ENCODE measurements around the gene TNNI2.
"Not testable (repeated sequence)": the region's sequence is repeated elsewhere in the genome, so short reads cannot be mapped to it uniquely, and the experiment has no call there.

TNNI2 gene

DNA sequence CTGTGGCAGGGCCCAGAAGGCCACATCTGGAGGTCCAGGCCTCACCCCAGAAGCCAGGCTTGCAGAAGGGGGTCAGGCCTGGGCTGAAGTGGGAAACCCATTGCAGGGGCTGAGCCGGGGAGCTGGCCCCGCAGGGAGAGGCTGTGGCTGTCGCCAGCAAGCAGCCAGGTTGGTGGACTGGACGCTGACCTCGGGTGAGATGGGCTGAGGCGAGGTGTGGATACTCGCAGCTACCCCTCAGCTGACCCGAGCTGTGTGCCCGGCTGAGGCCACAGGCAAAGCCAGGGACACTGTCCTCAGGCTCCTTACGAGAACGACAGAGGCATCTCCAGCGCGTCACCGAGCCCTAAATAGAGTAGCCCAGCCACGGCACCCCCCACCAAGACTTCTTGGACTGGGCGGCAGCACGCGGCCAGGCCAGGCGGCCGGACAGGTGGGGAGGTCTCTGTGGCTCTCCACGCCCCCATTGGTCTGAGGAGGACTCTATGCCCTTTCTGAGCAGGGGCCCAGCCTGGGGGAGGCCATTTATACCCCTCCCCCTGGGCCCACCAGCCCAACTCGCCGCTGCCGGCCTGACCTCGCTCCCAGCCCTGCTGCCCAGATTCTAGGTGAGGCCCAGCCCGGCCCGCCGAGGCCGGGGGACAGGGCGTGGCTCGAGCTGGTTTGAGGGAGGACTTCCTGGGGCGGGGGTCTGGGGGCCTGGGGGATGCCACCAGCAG, at the start of gene TNNI2:
Gene TNNI2, plus strand, starts transcription at position 556 of the 719 bp plus-strand sequence. CDS start 716 bp downstream, outside the sequence.
- no peak for DNase-seq

DNA sequence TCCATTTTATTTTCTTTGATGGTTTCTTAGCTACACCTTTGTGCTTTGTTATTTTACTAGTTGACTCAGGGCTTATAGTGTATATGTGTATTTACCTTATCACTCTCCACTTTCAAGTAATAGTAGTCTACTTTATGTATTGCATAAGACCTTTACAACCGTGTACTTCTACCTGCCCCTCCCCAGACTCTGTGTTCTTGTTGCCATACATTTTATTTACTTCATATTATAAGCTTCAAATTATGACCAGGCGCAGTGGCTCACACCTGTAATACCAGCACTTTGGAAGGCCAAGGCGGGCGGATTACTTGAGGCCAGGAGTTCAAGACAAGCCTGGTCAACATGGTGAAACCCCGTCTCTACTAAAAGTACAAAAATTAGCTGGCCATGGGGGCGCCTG, 46.9 kb upstream of the TNNI2 start:
- no peak for DNase-seq

DNA sequence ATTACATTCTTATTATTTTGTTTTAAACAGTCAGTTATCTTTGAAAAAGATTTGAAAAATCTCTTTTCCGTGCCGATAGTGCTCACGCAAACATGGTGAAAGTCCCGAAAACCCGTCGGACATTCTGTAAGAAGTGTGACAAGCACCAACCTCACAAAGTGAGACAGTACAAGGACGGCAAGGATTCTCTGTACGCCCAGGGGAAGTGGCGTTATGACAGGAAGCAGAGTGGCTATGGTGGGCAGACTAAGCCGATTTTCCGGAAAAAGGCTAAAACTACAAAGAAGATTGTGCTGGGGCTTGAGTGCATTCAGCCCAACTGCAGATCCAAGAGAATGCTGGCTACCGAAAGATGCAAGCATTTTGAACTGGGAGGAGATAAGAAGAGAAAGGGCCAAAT, 46.3 kb upstream of the TNNI2 start:
- no peak for DNase-seq

DNA sequence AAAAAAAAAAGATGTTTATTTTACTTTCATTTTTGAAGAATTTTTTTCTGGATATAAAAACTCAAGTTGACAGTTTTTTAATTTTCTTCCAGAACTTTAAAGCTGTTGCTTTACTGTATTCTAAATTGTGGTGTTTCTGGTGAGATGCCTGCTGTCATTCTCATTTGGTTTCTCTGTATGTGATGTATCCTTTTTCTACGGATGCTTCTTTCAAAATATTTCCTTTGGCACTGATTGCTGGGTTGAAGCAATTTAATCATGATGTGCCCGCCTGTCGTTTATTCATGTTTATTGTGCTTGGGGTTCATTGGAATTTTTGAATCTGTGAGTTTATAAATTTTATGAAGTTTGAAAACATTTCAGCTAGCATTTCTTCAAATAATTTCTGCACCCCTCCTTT, 45.7 kb upstream of the TNNI2 start:
- no peak for DNase-seq

DNA sequence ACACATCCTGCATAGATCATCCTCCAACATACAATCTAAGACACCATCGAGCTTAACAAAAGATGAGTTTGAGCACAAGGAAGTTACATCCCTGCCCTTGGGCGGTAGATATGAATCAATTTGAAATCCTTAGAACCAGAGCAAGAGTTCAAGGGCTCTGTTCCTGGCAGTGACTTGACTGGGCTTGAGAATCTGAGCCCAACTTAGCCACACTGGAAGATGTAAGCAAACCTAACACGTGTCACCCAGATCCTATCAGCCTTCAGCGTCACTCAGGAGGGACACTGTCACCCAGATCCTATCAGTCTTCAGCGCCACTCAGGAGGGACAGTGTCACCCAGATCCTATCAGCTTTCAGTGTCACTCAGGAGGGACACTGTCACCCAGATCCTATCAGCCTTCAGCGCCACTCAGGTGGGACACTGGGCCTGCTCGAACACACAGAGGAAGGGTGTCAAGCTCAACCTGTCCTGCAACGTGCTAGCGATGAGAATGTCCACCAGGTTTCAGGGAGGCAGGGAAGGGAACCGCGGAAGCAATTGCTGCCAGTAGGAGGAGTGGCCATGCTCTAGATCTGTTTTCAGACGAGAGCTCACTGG, 42.3 kb upstream of the TNNI2 start:
- DNase-seq = no peak

DNA sequence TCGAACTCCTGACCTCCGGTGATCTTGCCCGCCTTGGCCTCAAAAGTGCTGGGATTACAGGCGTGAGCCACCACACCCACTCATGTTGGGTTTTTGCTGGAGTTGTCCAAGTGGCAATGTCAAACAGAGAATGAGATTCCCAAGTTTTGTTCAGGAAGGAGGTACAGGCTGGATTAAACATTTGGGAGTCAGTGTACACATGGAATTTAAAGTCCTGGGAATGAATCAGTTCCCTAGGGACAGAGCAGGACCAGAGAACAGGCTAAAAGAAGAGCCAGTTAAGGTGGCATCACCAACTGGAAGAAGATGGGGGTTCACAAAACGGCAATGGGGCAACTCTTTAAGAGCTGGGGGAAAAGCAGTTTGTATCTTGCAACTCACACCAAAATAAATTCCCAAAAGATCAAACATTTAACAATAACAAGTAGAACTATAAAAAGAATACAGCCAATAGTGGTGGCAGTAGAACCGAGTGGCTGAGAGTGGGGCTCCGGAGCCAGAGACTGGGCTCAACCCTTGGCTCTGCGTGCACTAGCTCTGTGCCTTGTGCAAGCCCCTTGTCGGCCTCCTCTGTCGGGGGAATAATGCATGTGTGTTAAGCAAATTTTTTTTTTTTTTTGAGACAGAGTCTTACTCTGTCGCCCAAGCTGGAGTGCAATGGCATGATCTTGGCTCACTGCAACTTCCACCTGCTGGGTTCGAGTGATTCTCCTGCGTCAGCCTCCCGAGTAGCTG, 41.2 kb upstream of the TNNI2 start:
- no peak for DNase-seq

DNA sequence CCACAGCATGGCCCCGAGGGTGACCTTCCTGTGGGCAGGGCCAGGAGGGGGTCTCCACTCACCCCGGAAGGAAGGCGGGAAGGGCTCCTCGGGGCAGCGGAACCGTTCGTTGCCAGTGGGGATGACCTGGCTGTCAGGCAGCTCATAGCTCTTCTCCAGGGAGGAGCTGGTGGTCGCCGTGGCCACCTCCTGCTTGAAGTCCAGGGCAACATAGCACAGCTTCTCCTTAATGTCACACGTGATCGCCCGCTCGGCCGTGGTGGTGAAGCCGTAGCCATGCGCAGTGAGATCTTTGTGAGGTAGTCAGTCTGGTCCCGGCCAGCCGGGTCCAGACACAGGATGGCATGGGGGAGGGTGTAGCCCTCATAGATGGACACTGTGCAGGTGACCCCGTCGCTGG, 35.5 kb upstream of the TNNI2 start:
- DNase-seq = no peak

DNA sequence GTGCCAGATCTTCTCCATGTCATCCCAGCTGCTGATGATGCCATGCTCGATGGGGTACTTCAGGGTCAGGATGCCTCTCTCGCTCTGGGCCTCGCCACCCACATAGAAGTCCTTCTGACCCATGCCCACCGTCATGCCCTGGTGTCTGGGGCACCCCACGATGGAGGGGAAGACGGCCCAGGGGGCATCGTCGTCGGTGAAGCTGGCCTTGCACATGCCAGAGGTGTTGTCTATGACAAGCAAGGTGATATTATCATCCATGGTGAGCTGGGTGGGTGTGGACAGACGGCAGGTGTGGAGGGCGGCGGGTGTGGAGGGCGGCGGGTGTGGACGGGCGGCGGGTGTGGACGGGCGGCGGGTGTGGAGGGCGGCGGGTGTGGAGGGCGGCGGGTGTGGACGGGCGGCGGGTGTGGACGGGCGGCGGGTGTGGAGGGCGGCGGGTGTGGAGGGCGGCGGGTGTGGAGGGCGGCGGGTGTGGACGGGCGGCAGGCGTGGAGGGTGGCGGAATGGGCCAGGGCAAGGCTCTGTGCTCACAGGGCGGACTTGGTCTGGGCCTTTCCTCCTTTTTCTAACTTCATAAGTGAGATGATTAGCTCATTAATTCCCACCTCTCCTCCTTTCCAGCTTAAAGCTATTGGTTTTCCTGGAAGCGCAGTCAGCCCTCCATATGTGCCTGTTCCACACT, 34.8 kb upstream of the TNNI2 start:
- not testable (repeated sequence) for DNase-seq

DNA sequence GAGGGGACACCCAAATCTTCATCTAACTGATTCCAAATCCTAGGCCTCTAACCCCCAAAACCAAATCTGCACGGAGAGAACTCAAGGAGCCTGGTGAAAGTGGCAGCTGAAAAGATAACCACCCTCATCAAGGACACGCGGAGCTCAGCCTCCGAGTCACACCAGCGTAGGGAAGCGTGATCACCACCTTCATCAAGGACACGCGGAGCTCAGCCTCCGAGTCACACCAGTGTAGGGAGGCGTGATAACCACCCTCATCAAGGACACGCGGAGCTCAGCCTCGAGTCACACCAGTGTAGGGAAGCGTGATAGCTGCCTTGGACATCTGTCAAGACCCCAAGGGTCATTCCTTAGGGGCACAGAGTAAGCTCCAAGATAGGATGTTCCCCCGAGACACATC, 33.3 kb upstream of the TNNI2 start:
- no peak for DNase-seq

DNA sequence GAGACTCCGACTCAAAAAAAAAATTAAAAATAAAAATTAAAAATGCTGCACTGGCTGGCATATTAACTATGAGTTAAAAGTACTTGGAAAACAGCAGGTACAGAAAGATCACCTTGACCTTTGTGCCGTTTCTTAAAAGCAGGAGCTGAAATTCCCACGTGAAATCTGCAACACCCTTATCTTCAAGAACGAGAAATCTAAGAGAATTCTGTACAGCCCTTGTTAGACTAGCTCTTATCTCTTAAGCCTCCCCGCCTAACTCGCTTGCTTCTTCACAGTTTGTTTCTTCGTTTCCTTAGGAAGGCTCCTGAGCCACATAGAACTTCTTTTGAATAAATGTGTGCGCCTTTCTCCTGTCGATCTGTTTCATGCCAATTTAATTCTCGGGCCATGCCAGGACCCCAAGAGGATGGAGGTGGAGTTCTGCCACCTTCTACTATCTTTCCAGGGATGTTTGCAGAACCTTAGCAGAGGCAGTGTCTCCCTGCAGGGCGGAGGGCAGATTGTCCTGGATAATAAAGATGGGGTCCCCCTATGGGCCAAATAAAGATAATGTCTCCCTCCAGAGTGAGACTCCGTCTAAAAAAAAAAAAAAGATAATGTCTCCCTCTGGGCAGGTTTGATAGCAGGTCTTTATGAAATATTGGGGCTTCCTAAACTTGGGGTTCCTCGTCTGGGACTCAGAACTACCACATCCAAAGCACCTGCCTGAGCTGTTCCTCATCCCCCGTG, 31.4 kb upstream of the TNNI2 start:
- no peak for DNase-seq

DNA sequence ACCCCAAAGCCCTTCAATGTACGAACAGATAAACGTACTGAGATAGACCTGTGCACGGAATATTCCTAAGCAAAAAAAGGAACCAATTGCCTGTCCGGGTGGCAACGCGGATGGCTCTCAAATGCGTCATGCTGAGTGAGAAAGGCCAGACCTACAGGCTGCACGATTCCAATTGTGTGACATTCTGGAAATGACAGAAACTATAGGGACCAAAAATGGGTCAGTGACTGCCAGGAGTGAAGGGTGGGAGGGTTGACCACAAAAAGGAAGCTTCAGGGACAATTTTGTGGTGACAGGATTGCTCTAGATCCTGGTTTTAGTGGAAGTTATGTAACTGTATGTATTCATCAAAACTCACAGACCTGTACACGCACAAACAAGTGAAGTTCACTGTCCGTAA, 28.0 kb upstream of the TNNI2 start:
- no peak for DNase-seq

DNA sequence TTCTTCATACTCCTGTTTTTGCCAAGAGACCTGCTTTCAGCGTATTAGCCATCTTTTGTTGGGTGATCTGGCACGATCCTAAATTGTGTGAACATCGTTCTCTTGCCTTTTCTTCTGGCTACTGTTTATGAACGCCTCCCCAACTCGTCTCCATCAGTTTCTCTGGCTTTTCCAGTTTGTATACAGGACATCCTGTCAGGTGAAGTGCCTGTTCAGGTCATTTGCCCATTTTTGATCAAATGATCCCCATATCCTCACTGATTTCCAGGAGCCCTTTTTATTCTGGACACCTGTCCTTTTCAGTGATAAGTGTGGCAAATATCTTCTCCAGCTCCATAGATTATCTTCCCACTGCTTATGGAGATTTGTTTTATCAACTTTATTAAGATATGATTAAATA, 26.5 kb upstream of the TNNI2 start:
- no peak for DNase-seq

DNA sequence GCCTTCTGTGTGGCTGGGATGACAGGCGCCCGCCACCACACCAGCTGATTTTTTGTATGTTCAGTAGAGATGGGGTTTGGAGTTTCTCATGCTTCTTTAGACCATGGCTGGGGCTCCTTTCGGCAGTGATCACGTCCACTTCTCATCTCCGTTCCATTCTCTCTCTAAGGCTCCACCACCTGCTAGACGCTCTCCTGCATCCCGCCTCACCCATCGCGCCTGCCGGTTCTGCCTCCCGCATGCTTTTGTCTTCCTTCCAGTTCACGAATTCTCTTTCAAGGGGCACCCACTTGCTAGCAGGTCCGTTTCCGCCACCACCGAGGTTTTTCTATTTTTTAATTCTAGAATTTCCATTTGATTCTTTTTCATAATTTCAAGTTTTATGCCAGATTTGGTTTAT, 26.0 kb upstream of the TNNI2 start:
- DNase-seq = no peak

DNA sequence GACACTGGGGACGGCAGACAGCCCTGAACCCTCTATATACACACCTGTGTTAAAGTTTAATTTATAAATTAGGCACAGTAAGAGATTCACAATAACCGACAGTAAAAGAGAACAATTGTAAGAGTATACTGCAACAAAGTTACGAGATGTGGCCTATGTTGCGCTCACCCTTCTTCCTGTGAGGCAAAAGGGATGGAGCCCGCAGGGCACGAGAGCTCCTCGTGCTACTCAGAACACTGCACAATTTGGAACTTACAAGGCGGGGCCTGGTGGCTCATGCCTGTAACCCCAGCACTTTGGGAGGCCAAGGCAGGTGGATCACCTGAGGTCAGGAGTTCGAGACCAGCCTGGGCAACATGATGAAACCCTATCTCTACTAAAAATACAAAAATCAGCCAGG, 25.4 kb upstream of the TNNI2 start:
- DNase-seq = not testable (repeated sequence)

DNA sequence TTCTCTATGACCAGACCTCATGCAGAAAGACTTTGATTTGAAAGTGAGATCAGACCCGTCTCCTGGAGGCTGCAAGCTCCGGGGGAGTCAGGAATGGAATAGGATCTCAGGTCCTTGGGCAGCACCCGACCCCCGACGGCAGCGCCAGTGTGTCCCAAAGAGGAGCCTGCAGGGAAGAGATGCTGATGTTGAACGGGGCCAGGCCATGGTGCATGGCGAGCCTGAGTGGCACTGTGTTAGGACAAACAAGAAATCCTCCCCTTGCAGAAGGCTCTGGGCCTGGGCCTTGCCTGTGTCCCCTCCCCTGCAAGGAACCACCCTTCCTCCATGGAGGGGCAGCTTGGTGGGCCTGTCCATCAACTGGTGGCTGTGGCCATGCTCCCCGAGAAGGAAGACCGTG, 24.1 kb upstream of the TNNI2 start:
- DNase-seq = no peak

DNA sequence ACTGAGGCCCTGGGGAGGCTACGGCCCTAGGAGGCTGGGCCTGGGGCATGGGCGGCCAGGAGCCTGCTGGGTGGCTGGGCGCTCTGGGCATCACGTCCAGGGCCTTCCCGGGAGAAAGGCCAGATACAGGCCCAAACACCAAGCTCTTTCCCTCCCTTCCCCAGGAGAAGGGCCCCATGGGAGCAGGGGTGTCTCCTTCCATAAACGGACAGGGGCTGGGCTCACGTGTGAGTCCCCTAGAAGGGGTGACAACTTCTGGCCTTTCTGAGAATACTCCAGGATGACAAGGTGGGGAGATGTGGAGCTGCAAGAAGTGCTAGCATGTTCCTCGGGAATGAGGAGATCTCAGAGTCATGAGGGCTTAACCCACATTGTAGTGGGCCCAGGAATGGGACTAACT, 23.5 kb upstream of the TNNI2 start:
- no peak for DNase-seq

DNA sequence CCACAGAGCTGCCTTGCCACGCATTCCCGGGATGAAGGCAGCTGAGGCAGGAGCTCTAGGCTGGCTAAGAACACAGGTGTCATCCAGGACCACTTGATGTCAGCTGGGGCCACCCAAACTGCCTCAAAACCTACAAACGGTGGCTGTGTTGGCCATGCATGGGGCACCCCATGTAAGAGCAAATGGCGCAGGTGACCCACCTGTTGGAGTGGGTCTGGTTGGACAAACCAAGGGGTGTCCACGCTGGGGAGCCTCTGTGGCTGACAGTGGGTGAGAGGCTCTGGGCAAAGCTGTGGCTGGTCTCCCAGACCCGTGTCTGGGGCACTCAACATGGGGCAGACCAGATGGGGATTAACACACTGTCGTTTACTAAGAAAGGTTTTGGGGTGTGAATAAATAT, 23.0 kb upstream of the TNNI2 start:
- DNase-seq = no peak

DNA sequence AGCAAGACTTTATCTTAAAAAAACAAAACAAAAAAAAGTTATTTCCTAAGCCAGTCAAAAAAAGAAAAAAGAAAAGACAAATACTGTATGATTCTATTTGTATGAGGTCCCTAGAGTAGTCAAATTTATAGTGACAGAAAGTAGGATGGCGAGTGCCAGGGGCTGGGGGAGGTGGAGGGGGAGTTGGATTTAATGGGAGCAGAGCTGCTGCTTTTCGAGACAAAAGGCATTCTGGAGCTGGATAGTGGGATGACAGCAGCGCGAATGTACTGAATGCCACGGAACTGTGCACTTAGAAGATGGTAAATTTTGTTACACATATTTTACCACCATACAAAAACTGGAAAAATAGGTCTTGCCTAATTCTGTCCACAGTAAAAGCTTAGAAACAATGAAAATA, 21.8 kb upstream of the TNNI2 start:
- DNase-seq = no peak

DNA sequence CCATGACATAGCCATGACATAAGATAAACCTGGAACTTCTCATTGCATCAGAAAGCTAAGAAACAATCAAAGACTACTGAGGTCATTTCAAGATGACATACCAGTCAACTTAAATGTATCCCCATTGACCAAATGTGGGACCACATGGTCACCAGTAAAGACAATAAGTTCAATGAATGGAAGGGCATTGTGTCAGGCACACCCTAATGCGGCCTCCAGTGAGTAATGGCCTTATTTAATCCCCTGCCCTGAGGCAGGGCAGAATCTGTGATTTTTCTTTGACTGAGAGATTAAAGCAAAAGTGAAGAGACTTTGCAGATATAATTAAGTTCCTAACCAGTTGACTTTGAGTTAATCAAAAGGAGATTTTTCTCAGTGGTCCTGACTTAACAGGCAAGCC, 21.3 kb upstream of the TNNI2 start:
- DNase-seq = no peak

DNA sequence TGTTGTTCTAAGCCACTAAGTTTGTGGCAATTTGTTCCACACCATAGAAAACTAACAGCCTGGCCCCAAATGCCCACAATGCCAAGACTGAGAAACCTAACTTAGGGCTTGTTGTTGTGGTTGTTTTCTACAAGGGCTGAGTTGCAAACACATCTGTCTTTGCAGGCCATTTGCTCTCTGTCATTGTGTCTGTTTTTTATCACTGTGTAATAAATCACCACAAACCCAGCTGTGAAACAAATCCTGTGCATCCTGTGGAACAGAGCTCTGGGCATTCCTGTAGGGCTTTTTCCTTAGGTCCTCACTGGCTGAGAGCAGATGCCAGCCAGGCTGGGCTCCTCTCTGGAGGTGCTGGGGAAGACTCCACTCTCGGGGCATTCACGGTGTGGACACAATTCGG, 19.7 kb upstream of the TNNI2 start:
- no peak for DNase-seq

DNA sequence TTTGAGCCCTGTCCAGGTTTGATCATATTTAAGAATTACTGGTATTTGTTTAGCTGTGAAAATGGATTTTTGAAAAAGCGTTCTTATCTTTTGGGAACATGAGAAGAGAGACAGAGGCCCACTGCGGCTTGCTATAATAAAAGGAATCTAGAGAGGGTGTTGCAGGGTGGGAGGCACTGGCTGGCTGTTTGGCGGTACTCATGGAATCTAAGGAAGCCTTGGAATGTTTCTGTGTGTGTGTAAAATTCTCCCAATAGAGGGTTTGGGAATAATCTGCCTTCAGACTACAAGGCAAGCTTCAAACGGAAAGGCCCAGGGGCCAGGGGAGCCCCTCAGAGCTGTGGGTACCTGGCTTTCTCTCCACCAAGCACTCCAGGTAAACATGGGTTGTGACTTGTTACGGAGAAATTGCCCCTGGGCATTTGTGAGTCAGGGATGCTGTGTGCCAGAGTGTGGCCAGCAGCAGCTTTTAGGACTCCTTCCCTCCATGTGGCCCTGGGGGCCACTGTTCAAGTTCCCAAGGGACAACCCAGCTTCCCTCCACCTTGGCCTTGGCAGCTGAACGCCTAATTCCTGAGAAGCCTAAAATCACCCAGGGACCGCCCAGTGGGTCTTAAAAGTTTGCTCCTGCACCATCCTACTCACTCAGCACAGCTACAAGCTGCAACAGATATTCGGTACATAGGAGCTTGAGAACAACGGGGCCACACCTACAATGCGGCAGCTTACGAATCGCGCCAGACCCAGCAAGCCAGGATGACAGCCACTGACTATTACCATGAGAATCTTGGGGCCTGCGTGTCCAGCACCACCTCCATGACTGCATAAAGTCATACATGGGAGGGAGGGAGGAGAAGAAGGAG, 18.1 kb upstream of the TNNI2 start:
- no peak for DNase-seq

DNA sequence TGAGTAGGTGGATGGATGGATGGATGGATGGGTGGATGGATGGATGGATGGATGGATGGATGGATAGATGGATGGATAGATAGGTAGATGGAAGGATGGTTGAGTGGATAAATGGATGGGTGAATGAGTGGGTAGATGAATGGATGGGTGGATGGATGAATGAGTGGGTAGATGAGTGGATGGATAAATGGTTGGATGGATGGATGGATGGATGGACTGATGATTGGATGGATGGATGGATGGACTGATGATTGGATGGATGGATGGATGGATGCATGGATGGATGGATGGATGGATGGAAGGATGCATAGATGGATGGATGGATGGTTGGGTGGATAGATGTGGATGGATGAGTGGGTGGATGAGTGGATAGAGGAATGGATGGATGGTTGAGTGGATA, 17.2 kb upstream of the TNNI2 start:
- no peak for DNase-seq

Data from NCI-H510A treated with DMSO at 0.1 percent for 48 hours (cell line).